ENCODE data around the gene KCTD16. TPM values are rescaled to one million over a fixed set of nuclear protein-coding genes. Genes with fewer than 3 reads are reported as not detected.

The KCTD16 gene
- total and polyA plus RNA-seq, 8 donors = 0.18 to 0.73 (median 0.35) TPM

DNA sequence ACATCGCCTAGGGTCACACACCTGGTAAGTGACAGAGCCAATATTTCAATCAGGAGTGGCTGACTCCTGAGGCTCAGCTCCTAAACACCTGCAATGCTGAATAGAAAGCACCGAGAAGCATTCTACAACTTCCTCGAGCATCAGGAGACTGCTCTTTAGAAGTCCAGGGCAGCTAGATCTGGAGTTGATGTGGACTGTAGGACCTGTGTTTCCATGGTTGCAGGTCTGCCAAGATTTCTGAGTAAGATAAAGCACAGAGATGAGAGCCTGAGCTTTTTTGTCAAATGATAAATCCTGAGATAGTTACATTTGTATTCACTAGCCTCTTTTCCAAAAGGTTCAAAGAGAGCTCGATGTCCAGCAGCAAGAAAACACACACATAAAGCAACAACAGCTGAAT, 44.0 kb upstream of the KCTD16 start:
- no peaks in the 10 kb centered on the region for H3K9me3 ChIP-seq
- H3K36me3 ChIP-seq = no peaks in the 10 kb centered on the region
- no peak overlapping the region for H3K27ac ChIP-seq
- no peak overlapping the region for H3K4me3 ChIP-seq
- H3K4me1 ChIP-seq = peaks cover 0 to 3% of the 10 kb centered on the region in 2 donors
- no peak for TF ChIP-seq CTCF (IDR thresholded peaks at IDR 0.05)
- intact Hi-C loops (cut with DNase I) = no loop called here
- no peak for DNase-seq
- no peaks in the 10 kb centered on the region for H3K27me3 ChIP-seq
- ATAC-seq = no peak

DNA sequence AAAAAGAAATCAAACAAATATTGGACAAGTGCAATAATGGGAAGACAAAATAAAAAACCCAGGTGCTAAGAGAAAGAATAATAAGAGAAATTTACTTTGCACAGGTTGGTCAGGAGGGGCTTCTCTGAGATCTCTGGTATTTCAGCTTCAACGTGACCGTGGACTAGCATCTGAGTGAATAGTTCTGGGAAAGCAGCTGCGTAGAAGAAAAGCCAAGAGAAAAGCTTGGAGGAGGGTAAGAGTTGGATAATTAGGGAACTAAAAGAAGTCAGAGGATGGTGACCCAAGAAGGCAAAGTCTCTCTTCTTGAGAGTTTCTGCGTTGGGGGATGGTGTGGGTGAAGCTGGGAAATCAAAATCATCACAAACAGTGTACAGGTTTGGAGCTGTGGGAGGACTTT, 41.8 kb upstream of the KCTD16 start:
- Histone ChIP-seq H3K9me3 (no peaks in the 10 kb centered on the region), H3K27me3 (no peaks in the 10 kb centered on the region), H3K27ac (no peak overlapping the region), H3K4me1 (peaks cover 0 to 3% of the 10 kb centered on the region in 2 donors), H3K4me3 (no peak overlapping the region), H3K36me3 (no peaks in the 10 kb centered on the region)
- intact Hi-C loops (cut with DNase I) = no loop called here
- no peak for ATAC-seq
- TF ChIP-seq CTCF (IDR thresholded peaks at IDR 0.05) = no peak
- DNase-seq = no peak

DNA sequence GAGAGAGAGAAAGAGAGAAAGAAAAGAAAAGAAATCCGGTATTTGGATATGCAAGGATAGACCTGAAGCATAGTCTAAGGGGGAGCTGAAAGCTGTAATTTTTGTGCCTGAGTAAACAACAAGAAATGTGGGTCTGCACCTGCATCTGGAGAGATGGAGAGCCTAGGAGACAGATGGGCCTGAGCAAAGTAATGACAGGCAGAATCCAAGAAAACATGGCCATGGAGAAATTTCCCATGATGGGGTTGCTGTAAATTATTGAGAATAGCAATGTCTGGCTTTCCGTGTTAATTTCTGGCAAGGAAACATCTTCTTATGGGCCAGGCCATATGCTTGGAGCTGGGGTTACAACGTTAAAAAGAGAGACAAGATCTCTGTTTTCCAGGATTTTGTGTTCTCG, 40.4 kb upstream of the KCTD16 start:
- DNase-seq (no peak), ATAC-seq (no peak)
- Histone ChIP-seq H3K9me3 (no peaks in the 10 kb centered on the region), H3K4me3 (no peak overlapping the region), H3K27me3 (no peaks in the 10 kb centered on the region), H3K4me1 (peaks cover 0 to 3% of the 10 kb centered on the region in 2 donors), H3K27ac (no peak overlapping the region), H3K36me3 (no peaks in the 10 kb centered on the region)
- intact Hi-C loops (cut with DNase I) = no loop called here
- TF ChIP-seq CTCF (IDR thresholded peaks at IDR 0.05) = no peak

GRCh38 chr5:144131261-144131660, 39.4 kb upstream of the KCTD16 start:
- no peaks in the 10 kb centered on the region for H3K4me1 ChIP-seq
- intact Hi-C loops (cut with DNase I) = no loop called here
- TF ChIP-seq CTCF (IDR thresholded peaks at IDR 0.05) = no peak
- DNase-seq (no peak), ATAC-seq (no peak)
- H3K27me3 ChIP-seq = no peaks in the 10 kb centered on the region
- no peak overlapping the region for H3K27ac ChIP-seq
- no peaks in the 10 kb centered on the region for H3K36me3 ChIP-seq
- no peak overlapping the region for H3K4me3 ChIP-seq
- H3K9me3 ChIP-seq = no peaks in the 10 kb centered on the region

DNA sequence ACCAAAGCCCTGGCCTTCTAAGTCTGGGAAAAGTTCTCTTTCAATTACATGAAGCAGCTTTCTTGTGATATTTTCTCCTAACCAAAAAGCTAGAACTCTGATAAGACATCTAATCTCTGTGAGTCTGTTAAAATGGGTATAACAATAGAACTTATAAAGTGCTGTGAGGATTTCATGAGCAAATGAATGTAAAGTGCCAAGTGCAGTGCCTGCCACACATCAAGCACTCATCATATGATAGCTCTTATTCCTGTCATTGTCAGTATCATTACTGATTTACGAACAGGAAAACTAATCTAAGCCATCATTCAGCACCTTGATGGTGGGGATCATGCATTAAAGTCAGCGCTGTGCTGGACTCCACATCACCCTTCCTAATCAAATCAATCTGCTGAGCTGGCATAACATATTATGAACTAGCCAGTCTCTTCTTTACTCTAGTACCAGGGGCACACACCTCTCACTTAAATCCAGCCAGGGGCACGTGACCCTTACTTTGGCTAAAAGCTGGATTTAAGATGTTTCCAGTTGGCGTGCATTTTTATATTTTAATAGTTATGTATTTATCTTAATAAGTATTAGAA, 37.5 kb upstream of the KCTD16 start:
- Histone ChIP-seq H3K27ac (no peak overlapping the region), H3K36me3 (no peaks in the 10 kb centered on the region), H3K9me3 (no peaks in the 10 kb centered on the region), H3K4me3 (no peak overlapping the region), H3K27me3 (no peaks in the 10 kb centered on the region), H3K4me1 (no peaks in the 10 kb centered on the region)
- ATAC-seq (no peak), DNase-seq (no peak)
- intact Hi-C loops (cut with DNase I) = no loop called here
- no peak for TF ChIP-seq CTCF (IDR thresholded peaks at IDR 0.05)
